CD1c-positive myeloid dendritic cell (primary cell): ENCODE results near the gene NRARP.

Source experiments
- DNase-seq: peaks from one replicate; pipeline ENCODE4 v3.0.0-alpha.2; 2016; ENCODE audit errors: extremely low spot score

NRARP gene

DNA sequence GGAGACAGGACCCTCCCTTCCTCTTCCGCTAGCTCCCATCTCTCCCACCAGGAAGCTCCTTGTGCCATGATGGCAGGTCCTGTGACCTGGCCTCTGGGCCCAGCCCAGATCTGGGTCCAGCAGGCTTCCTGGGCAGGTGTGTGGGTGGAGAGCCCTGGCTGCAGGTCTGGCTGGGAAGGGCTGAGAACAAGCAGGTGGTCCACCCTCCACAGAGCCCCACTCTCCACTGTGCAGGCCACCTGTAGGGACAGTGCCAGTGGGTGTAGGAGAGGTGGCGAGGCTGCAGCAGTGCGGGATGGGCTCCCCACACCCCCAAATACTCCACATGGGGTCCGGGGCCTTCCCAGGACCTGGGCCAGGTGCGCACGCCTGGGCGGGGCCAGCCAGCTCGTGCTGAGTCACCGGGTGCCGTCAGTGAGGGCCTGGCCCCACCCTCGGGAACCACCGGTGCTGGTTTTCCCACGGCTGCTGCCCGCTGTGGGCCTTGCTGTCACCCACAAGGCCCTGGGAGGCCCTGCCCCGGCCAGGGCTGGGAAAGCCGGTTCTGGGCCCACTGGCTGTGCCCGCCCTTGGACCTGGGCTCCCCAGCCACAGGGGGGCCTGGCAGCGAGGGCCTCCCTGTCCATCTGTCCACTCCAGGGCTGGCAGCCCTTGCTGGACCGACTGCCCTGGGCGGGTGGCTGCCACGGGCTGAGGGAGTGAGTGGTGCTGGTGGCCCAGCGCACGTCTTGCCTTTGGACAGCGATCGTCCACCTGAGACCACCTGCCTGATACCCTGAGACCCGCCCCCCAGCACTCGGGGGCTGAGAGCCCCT, 9.3 kb upstream of the NRARP start:
- no peak for DNase-seq

DNA sequence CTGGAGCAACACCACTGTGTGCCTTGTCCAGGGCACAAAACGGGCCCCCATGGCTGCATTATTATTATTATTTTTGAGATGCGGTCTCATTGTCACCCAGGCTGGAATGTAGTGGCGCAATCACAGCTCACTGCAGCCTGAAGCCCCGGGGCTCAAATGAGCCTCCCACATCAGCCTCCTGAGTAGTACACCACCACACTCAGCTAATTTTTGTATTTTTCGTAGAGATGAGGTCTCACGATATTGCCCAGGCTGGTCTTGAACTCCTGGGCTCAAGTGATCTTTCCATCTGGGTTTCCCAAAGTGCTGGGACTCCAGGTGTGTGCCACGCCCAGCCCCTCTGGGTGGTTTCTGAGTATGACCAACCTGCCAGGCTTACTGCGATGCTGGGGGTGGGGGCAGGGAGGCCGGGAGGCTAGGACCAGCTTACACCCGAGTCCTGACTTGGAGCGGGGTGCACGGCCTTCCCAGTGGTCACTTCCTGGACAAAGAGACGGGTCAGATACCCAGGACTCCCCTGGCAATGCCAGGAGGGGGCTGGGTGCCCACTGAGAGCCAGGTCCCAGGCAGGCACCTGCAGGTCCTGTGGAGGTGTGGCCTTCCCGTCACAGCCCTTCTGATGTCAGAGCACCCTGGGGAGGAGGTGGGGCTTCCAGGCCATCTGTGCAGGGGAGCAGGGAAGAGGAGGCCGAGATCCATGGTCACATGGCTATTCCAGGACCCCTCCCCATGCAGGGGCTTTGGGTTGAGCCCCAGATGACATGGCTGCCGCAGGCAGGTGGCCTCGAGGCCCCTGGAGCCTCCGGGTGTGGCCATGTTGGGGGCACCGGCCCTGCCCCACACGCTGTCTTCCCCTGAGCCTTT, 8.3 kb upstream of the NRARP start:
- DNase-seq, result no peak

DNA sequence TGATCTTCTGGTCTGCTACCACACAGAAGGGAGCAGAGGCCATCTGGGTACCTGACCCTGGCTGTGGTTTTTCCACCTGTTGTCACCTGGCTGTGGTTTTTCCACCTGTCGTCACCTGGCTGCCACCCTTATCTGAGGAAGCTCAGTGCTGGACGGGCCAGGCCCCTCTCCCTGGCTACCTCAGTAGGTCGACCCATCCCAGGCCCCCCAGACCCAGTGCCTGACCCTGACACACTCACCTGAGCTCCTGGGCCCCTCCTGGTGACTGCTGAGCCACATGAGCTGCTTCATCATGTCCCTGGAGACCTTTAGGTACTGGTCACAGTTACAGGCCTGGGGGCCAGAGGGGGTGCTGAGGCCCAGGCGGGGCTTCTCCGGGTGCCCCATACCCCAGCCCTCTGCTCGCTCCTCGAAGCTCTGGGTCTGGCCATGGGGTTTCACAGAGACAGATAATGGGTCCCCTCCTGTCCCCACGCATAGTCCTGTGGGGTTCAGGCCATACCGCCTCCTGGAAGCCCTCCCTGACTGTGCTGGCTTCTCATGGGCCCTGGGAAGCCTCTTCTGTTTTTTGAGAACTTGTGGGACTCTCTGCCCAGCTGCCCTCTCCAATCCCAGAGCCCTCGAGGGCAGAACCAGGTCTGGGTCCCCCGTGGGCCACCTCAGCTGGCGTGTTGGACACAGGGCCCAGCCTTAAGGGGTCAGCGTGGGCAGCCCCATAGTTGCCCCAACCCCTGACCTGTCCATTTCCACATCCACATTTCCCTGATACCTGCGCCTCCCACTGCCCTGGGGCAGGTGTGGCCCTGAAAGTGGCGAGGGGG, 7.5 kb upstream of the NRARP start:
- no peak for DNase-seq

DNA sequence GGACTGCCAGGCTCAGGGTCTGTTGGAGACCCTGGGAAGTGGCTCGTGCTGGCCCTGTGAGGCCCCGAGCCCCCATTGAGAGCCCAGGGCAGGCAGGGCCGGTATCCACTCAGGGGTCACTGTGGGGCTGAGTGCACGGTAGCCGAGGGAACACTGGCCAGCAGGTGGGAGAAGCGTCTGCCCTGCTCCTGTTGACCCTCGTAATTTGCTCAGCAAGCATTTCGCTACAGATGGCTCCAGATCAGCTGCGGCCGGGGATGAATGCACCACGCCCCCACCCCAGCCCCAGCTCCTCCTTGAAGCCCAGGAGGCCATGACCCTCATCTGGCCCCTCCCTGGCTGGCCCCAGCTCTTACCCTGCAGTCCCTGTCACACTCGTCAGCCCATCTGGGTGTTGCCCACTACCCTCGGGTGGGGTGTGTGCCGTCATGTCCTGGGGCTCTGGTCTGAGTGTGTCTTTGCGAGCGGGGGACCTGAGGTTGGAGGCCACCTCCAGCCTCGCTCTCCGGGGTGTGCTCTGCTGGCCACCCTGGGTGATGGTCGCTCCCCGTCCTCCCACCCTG, 6.1 kb upstream of the NRARP start:
- no peak for DNase-seq

DNA sequence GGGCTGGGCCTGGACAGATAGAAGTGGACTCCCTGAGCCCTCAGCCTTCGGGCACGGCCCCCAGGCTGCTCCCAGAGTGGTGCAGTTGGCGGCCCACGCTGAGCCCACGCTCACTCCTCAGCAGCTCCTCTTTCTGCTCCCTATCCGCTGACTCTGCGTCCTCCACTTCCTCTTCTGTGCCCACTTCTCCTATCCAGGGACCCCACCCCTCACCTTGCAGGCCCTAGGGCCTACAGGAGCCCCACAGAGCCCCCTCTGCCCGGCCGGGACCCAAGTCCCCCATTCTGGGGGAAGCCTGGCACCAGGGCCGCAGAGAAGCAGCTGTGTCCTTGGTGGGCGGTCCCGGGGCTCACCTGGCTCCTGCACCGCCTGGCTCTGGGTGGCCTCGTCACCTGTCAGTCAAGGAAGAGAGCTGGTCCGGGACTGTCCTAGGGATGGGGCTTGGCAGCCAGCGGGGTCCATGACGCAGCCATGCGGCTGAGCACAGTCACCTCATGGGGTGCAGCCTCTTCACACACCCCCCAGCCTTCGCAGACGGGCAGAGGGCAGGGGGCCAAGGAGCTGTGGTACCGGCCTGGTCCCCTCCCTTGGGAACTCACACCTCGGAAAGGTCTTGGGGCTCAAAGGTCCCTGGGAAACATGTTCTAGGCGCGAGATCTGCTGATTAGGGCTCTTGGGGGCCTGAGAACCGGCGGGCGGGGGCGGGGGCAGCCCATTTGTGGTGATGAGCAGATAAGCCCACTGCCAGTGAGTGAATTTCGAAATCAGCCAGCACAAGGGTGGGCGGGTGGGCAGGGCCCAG, 5.4 kb upstream of the NRARP start:
- DNase-seq, result peak; percentile 66

DNA sequence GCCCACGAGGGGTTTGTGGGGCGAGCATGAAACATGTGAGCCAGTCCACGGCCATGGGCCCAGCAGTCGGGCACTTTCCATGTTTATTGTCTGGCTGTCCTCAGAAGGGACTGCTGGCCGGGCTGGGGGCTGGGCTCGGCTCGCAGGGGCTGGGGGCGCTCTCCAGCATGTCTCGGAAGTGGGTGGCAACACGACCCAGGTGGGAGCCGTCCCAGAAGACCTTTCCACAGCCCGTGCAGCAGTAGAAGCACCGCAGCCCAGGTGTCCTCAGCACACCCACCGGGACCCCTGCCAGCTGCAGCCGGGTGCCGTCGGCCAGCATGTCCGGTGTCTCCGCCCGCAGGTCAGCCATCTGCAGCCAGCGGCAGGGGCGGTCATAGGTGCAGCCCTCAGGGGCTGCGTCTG, 4.8 kb upstream of the NRARP start:
- no peak for DNase-seq

DNA sequence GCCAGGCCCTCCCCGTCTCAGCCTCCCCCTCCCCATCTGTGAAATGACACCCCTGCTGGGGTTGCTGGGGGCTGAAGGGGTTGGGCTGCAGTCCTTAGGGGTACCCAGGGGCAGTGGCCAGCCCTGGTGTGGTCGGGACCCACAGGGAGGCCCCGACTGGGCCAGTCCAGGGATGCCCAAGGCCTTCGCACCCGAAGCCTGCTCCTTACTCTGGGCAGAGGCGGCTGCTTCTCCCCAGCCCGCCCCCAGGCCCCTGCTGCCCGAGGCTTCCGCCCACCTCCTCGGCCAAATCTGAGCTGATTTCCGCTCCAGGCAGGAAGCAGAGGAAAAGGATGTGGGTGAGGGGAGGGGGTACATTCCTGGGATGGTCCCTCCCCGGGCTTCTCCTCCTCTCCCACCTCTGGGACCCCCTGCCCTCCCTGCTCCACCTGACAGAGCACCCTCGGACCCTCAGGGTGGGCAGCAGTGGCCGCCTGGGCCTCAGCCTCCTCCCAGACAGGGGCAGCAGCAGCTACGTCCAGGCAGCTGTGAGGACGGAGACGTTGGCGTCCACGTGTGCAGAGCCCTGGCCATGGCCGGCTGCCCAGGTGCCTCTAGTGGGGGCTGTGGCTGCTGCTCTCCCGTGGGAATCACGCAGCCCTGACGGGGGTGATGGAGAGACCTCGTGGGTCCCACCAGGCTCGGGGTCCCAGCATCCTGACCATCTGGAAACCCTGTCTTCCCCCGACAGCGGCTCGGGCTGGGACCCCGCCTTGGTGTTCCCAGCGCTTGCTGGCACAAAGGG, 4.2 kb upstream of the NRARP start:
- DNase-seq, result no peak

DNA sequence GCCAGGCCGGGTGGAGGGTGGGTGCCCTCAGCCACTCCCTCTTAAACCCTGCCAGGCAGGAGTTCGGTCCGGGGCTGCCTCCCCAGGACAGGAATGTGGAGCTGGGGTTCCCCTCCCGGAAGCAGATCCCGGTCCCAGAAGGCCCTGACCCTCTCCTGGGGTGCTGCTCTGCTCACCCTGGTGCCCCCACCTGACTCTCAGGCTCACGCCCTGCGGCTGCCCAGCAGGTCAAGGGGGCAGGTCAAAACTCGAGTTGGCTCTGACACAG, 3.7 kb upstream of the NRARP start:
- DNase-seq, result no peak

DNA sequence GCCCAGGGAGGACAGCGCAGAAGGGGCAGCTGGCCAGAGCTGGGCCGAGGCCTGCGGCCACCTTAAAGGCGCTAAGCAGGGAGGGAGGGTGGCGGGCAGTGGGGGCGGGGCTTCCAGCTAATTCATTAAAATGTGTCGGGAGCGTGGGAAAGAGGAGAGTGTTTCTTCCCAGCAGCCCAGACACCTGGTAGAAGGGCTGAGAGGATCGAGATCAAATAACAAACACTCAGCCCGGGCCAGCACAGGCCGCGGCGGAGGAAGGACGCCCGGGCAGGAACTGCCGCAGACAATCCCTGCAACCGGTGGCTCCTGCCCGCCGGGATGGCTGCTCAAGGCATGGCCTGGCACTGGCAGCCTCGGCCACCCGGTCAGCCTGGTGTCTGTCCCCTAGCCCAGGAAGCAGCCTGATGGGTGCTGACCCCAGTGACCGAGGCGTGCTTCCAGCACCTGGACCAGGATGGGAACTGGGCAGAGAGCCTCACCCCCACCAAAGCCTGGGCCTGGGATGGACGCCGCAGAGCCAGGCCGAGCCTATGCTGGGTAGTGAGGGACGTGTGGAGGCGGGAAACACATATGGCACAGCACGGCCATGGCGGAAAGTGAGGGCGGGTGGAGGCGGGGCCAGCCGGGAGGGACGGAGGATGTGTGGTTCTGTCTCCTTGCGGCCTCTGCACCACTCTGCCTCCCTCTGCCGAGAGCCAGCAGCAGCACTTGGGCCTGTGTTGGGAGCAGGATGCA, 3.2 kb upstream of the NRARP start:
- DNase-seq, result peak; percentile 76

DNA sequence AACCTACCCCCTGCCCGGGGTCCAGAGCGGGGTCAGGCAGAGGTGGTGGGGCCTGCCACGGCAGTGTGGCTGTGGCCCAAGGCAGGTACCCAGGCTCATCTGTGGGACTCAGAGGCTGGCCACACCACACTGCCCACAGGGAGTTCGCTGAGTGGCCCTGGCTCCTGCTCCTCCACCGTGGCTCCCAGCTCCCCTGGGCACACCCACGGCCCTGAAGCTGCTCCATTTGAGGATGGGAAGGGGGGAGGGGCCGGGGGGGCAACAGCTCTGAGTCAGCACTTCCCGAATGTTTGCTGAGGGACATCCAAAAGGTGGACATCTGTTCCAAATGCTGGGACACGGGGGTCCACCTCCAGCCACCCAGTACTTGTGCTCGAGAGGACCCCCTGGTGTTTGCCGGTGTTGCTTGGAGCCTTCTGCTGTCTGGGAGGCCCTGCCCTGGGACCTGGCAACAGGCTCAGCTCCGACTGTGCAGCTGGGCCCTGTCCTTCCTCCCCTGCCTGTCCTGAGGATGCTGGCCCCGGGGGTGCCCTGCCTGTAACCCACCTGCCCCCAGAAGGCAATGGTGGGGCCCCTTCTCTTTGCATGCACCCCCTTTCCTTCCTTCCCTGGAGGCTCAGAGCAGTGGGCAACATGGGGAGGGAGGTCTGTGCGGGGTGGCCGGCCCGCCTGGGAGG, 2.5 kb upstream of the NRARP start:
- DNase-seq, result no peak

DNA sequence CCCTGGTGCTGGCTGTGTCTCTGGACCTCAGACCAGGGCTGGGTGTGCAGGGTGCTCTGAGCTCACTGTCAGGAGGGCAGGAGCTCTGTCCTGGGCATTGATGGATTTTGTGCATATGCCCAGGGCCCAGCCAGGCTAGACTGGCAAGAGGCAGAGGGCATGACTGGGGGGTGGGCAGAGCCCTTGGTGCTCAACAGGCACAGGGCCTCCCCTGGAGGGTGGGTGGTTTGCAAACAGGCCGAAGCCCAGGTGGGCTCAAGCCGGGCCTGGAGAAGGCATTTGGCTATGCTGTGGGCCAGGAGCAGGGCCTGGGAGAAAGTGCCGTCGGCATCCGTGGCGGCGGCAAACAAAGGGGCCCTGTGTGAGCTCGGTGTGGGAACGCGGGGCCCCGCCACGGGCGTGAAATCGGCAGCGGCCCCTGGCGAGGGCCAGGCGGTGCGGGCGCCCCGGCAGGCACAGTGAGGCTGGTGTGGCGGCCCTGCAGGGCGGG, 1.9 kb upstream of the NRARP start:
- no peak for DNase-seq

DNA sequence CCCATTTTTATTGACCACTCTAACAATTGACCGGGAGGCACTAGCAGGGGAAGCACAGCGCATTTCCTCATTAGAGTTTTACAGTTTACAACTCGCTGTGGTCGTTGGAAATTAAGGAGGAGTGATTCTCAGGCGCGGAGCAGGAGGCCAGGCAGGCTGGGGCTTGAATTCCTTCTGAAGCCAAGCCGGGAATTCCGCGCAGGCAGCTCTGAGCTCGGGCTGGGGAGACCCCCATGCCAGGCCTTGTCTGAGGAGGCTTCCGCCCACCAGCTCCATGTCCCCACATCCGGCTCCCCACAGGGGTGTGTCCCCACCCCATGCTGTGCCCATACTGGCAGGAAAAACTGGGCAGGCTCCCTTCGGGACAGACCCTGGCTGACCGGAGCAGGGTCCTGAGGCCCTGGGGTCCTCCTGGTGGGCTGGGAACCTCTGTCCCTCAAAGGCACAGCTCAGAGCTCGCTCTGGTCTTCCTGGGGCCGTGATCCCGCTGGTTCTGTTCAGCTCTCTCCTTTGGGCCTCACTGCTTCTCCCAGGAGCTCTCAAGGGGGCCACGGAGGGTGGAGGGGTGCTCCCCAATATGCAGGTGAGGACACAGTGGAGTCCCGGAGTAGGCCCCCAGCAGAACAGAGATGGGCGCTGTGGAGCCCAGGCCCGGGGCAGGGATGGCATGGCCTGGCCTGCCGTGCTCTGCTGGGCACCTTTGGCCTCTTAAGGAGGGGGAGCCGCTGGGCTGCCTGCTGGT, 1.3 kb upstream of the NRARP start:
- no peak for DNase-seq

DNA sequence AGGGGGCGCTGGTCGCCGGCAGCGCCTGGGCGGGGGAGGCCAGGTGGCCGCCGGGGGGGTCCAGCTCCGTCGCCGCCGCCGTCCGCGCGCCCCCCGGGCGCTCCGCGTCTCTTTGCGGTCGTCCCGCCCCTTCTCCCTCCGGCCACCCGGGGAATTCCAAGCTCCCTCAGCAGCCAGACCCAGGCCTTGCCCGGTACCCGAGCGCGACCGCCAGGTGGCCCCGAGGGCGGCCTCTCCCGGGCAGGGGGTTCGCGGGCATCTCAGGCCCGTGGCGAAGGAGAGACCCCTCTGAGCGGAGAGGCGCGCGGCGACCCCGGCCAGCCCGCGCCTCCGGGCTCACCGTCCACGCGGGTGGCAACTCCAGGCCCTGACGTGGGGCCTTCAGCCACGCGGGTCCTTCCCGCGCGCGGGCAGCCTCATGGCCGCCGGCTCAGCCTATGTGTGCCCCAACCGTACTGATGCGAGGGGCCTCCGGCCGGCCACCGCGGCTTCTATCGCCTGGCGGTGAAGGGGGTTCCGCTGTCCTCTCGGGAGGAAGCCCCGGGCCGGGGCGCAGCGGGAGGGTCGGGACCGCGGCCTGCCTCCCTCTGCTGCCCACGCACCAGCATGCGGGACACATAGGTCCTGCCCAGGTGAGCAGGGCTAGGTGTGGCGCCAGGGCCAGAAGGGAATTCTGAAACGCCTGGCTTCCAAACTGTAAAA, 529 bp upstream of the NRARP start:
- DNase-seq, result no peak

DNA sequence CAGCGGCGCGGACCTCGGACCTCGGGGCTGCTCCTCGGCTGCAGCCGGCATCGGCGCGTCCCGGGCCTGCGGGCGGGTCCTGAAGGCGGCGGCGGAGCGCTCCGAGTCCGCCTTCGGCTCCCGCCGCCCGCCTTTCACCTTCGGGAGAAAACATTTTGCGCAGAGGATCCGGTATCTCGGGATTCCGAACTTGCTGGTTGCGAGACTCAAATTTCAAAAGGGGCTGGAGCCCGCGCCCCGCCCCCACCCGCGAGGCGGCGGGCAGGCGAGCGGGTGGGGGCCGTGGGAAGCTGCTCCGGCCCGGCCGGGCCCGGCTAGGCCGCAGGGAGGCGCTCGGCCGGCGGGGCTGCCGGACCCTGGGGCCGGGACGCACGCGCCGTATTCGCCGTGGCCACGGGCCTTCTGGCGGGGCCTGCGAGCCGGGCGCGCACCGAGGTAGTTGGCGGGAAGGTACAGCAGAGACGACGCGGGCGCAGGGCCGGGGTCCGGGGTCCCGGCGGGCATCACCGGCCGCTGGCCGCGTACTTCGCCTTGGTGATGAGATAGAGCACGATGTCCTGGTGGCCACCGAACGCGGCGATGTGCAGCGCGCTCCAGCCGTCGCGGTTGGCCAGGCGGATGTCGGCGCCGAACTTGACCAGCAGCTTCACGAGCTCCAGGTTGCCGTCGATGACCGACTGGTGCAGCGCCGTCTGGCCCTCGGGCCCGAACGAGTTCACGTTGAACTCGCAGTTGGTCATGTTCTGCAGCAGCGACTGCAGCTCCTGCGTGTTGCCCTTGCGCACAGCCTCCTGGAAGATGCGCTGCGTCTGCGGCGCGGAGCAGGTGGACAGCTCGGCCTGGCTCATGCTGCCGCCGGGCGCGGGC, 757 bp downstream of the NRARP start:
- DNase-seq, result peak; percentile 34

DNA sequence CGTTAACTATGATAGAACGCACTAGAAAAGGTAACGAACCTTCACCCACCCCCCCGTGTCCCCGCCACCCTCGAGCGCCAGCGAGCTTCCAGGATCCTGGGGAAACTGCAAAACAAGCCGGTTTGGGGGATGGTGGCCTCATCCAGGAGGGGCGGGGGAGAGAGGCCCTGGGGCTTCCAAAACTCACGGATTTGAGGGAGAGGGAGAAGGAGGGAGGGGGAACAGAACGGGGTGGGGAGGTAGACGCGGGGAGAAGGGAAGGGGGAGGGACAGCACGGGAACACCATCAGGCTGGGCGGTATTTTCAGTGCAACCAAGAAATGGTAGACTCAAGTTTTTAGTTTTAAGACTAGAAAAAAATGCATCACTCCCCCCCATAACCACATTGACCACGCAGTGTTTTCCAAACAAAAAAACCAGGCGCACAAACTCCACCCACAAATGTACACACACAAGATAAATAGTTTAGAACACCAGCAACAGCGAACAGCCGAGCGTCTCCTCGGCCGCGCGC, 1.4 kb downstream of the NRARP start:
- no peak for DNase-seq

DNA sequence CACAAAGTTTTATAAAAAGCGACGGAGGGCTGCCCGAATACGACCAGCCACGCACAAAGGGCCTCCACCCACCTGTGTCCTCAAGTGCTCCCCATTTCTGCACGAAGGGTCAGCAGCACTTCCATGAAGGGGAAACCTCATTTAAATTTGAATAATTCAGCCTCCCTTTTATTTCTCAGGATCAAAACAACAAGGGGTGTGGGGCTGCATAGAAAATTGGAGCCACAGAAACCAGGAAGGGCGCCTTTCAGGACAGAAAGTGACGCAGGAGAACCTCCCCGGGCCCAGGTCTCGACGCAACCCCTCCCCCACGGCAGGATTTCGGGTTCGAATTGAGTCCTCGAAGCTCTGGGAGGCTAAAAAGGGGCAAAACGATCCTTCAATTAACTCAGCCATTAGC, 2.1 kb downstream of the NRARP start:
- no peak for DNase-seq

DNA sequence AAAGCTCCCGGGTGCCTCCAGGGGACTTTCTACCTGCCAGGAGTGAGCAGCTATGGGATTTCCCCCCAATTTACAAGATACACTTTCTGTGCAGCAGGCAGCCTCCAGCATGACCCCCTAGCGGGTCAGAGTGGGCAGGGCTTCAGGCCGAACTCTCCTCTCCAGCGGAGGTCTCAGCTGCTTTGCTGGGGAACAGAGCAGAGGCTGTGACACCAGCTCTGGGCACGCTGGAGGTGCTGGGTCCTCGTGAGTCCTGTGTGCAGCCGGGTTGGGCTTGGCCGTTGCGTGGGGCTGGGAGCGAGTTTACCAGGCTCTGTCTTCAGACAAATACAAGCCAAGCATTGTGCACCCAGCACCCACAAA, 2.9 kb downstream of the NRARP start:
- no peak for DNase-seq
